Measurements from ENCODE around the gene CARM1. TPM values are rescaled to one million over a fixed set of nuclear protein-coding genes. Genes with fewer than 3 reads are reported as not detected.
A peak's percentile ranks its signal among the peaks of the same experiment; 100 is the strongest.
"Not testable (repeated sequence)": the region's sequence is repeated elsewhere in the genome, so short reads cannot be mapped to it uniquely, and the experiment has no call there.

Gene CARM1
- total and polyA plus RNA-seq, 2 of the 13 experiments (the other 11 are each of a cell fraction or from before 2014, with no cell fraction given): 27.6 to 55.8 TPM

DNA sequence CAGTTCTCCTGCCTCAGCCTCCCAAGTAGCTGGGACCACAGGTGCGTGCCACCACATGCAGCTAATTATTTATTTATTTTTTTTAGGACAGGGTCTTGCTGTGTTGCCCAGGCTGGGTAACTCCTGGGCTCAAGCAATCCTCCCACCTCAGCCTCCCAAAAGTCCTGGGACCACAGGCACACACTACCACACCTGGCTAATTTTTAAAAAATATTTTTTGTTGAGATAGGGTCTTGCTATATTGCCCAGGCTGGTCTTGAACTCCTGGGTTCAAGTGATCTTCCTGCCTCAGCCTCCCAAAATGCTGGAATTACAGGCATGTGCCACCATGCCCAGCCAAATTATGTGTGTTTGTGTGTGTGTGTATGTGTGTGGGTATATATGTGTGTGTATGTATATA, 14.5 kb upstream of the CARM1 start:
- intact Hi-C loops (cut with micrococcal nuclease; ENCODE audit: unreplicated experiment); BruUV-seq (replicated peaks); DNase-seq (ENCODE audit: low spot score); H3K27ac ChIP-seq (ENCODE audit: extremely low read length, insufficient read depth, low read length); H3K4me3 ChIP-seq (replicated peaks in 1 of 3; ENCODE audit: insufficient read depth in 1 of 3, low read depth in 2 of 3, low read length in 3 of 3); POLR2A ChIA-PET; H3K79me2 ChIP-seq (ENCODE audit: insufficient read depth, low read length); in situ Hi-C loops (cut with HindIII; ENCODE audit: extremely low pct_ligation_motif_present, low pct_unique_long_range_greater_than_20kb); H3K4me2 ChIP-seq (ENCODE audit: low read depth, low read length); ATAC-seq; H3K27me3 ChIP-seq (ENCODE audit: control insufficient read depth in 1 of 2, insufficient read depth in 2 of 2, low read length in 2 of 2); H3K9ac ChIP-seq (ENCODE audit: insufficient read depth, low read depth, low read length); H4K20me1 ChIP-seq (ENCODE audit: insufficient read depth, low read length); H2AFZ ChIP-seq (ENCODE audit: low read length); CTCF ChIA-PET (ENCODE audit: low intra/inter-chr PET ratio, low total read pairs); FAIRE-seq; H3K36me3 ChIP-seq (replicated peaks in 1 of 2; ENCODE audit: control insufficient read depth in 1 of 2, insufficient read depth in 2 of 2, low read length in 2 of 2); H3K9me3 ChIP-seq (ENCODE audit: low read length): not testable (repeated sequence)
- TF ChIP-seq ZNF121 (CRISPR knock-in tag; IDR thresholded peaks at IDR 0.05): 0 out of 2 replicates have a peak, but pooled peaks have one; percentile 30
- 45% methylated on average over 1 of the region's 1 CpG for WGBS (ENCODE audit: low lambda C conversion rate)
- H3K4me1 ChIP-seq (ENCODE audit: insufficient read depth, low read length): peaks cover 35% of the 10 kb centered on the region

DNA sequence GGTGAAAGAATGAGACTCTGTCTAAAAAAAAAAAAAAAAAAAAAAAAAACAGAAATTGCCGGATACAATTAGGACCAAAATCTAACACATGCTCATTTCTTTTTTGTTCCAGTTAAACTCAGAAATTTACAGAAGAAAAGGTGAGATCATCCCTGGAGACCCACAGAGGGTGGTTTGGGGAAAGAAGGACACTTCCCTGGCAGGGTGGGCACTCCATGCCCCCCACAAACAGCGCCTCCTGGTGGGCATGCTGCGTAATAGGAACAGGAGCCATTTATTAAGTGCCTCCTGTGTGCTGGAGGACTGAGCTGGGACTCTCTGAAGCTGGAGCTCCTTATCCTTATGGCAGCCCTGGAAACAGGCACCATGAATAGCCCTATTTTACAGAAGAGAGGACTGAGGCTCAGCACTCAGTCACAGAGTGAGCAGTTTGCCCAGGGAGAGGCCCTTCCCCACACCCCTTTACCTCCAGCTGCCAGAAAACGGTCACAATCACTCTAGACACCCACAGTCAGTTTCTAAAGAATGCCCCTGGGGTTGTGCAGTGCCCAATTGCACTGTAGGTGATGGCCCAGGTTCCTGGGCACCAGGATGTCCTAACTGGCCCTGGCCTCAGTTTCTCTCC, 13.0 kb upstream of the CARM1 start:
- Histone ChIP-seq H4K20me1 (ENCODE audit: insufficient read depth, low read length) (no peaks in the 10 kb centered on the region), H3K4me3 (replicated peaks in 1 of 3; ENCODE audit: insufficient read depth in 1 of 3, low read depth in 2 of 3, low read length in 3 of 3) (no peak overlapping the region), H3K9me3 (ENCODE audit: low read length) (no peaks in the 10 kb centered on the region), H3K4me1 (ENCODE audit: insufficient read depth, low read length) (peaks cover 30% of the 10 kb centered on the region), H3K4me2 (ENCODE audit: low read depth, low read length) (no peak overlapping the region), H3K9ac (ENCODE audit: insufficient read depth, low read depth, low read length) (no peak overlapping the region), H3K36me3 (replicated peaks in 1 of 2; ENCODE audit: control insufficient read depth in 1 of 2, insufficient read depth in 2 of 2, low read length in 2 of 2) (no peaks in the 10 kb centered on the region), H2AFZ (ENCODE audit: low read length) (no peak overlapping the region), H3K79me2 (ENCODE audit: insufficient read depth, low read length) (no peaks in the 10 kb centered on the region), H3K27me3 (ENCODE audit: control insufficient read depth in 1 of 2, insufficient read depth in 2 of 2, low read length in 2 of 2) (no peaks in the 10 kb centered on the region), H3K27ac (ENCODE audit: extremely low read length, insufficient read depth, low read length) (no peak overlapping the region)
- 46% methylated on average over 2 of the region's 4 CpGs for WGBS (ENCODE audit: low lambda C conversion rate)
- DNase-seq (ENCODE audit: low spot score): no peak
- BruUV-seq (replicated peaks): no TSS peak
- CTCF ChIA-PET (ENCODE audit: low intra/inter-chr PET ratio, low total read pairs): interaction anchor here (1.2 kb wide), 1 partner anchor 141 kb away, joined by 3 read pairs; the partner anchor contains the start of gene DNM2
- in situ Hi-C loops (cut with HindIII; ENCODE audit: extremely low pct_ligation_motif_present, low pct_unique_long_range_greater_than_20kb): no loop called here
- POLR2A ChIA-PET: interaction anchor here (1.2 kb wide), 1 partner anchor 22 kb away, joined by 5 read pairs; the partner anchor contains the start of gene TMED1
- peak; percentile 22; the same call in 1 of the 3 replicates for ATAC-seq
- intact Hi-C loops (cut with micrococcal nuclease; ENCODE audit: unreplicated experiment): loop anchor here (1.0 kb wide), 1 partner anchor 141 kb away; no protein-coding TSS in a partner anchor
- no peak for FAIRE-seq
- peak; percentile 84; the same call in 1 of the 2 replicates for TF ChIP-seq ZKSCAN8 (CRISPR knock-in tag; IDR thresholded peaks at IDR 0.05; ENCODE audit: borderline replicate concordance)
- no peak for TF ChIP-seq ZNF205 (CRISPR knock-in tag; IDR thresholded peaks at IDR 0.05)
- TF ChIP-seq XRCC5 (optimal IDR thresholded peaks at IDR 0.05; ENCODE audit: low read length): peak; percentile 33
- TF ChIP-seq RBM22 (optimal IDR thresholded peaks at IDR 0.05; ENCODE audit: low read length): no peak
- TF ChIP-seq ZNF180 (CRISPR knock-in tag; IDR thresholded peaks at IDR 0.05; ENCODE audit: borderline replicate concordance, low read depth): no peak
- no peak for TF ChIP-seq SAP130 (CRISPR knock-in tag; IDR thresholded peaks at IDR 0.05; ENCODE audit: low read depth)
- no peak for TF ChIP-seq ZNF329 (CRISPR knock-in tag; IDR thresholded peaks at IDR 0.05; ENCODE audit: low read depth)
- no peak for TF ChIP-seq SNAI1 (CRISPR knock-in tag; IDR thresholded peaks at IDR 0.05; ENCODE audit: borderline replicate concordance)
- TF ChIP-seq NFATC3 (CRISPR knock-in tag; IDR thresholded peaks at IDR 0.05): no peak
- TF ChIP-seq STAG1 (CRISPR knock-in tag; IDR thresholded peaks at IDR 0.05): peak; percentile 31
- TF ChIP-seq, protein P1, sequence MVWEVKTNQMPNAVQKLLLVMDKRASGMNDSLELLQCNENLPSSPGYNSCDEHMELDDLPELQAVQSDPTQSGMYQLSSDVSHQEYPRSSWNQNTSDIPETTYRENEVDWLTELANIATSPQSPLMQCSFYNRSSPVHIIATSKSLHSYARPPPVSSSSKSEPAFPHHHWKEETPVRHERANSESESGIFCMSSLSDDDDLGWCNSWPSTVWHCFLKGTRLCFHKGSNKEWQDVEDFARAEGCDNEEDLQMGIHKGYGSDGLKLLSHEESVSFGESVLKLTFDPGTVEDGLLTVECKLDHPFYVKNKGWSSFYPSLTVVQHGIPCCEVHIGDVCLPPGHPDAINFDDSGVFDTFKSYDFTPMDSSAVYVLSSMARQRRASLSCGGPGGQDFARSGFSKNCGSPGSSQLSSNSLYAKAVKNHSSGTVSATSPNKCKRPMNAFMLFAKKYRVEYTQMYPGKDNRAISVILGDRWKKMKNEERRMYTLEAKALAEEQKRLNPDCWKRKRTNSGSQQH (CRISPR knock-in tag; IDR thresholded peaks at IDR 0.05; ENCODE audit: low read depth): no peak
- TF ChIP-seq KDM1A (CRISPR knock-in tag; IDR thresholded peaks at IDR 0.05): no peak
- TF ChIP-seq ZNF326 (CRISPR knock-in tag; IDR thresholded peaks at IDR 0.05; ENCODE audit: borderline replicate concordance): no peak
- no peak for TF ChIP-seq GATA4 (IDR thresholded peaks at IDR 0.05; ENCODE audit: borderline replicate concordance, low read depth)
- TF ChIP-seq, protein P2, sequence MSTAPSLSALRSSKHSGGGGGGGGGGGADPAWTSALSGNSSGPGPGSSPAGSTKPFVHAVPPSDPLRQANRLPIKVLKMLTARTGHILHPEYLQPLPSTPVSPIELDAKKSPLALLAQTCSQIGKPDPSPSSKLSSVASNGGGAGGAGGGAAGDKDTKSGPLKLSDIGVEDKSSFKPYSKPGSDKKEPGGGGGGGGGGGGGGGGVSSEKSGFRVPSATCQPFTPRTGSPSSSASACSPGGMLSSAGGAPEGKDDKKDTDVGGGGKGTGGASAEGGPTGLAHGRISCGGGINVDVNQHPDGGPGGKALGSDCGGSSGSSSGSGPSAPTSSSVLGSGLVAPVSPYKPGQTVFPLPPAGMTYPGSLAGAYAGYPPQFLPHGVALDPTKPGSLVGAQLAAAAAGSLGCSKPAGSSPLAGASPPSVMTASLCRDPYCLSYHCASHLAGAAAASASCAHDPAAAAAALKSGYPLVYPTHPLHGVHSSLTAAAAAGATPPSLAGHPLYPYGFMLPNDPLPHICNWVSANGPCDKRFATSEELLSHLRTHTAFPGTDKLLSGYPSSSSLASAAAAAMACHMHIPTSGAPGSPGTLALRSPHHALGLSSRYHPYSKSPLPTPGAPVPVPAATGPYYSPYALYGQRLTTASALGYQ (CRISPR knock-in tag; IDR thresholded peaks at IDR 0.05): no peak
